ENCODE measurements around the gene ZNF275. TPM values are rescaled to one million over a fixed set of nuclear protein-coding genes. Genes with fewer than 3 reads are reported as not detected.

The ZNF275 gene
- total RNA-seq, 2 donors from 2014 or later = 5.2 to 6.2 TPM

GRCh38 chrX:153347530-153347929 is 13.6 kb downstream of the ZNF275 start:
- ATAC-seq (no peak), DNase-seq (no peak)
- intact Hi-C loops (cut with DNase I, micrococcal nuclease) = no loop called here

DNA sequence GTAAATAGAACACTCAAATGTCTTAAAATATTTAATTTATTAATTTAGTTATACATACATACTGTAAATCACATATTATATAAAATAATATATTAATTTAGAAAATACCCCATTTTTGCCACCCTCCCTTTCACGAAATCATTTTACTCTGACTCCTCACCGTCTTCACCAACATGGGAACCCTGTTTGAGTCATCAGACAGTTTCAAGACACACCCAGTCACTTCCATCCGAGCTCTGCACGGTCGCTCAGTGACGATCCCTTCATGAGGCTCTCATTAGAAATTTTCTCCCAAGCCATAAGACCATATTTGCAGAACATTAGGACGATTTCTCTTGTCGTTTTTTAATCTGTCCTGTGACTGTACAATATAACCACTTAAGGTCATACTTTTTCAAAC is 14.5 kb downstream of the ZNF275 start:
- DNase-seq (no peak), ATAC-seq (no peak)
- intact Hi-C loops (cut with DNase I, micrococcal nuclease) = no loop called here

DNA sequence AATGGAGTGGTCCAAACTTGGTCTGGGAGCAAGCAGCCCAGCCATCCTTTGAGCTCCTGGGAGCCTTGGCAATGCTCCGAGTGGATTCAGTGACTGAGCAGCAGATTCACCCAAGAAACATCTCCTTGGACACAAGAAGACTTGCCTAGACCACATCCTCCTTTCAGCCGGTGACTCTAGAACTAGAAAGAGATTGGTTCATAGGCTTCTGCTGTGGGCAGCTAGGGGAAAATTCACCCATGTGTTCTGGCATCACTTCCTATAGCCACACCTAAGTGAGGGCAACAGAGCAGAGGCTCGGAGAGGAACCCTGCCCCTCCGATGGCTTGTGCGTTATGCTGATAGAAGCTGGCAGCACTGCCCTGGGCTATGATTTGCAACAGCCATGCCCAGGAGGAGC is 16.0 kb downstream of the ZNF275 start:
- ATAC-seq (no peak), DNase-seq (no peak)
- intact Hi-C loops (cut with DNase I, micrococcal nuclease) = no loop called here

GRCh38 chrX:153351981-153352380 is 18.0 kb downstream of the ZNF275 start:
- intact Hi-C loops (cut with DNase I, micrococcal nuclease) = no loop called here

DNA sequence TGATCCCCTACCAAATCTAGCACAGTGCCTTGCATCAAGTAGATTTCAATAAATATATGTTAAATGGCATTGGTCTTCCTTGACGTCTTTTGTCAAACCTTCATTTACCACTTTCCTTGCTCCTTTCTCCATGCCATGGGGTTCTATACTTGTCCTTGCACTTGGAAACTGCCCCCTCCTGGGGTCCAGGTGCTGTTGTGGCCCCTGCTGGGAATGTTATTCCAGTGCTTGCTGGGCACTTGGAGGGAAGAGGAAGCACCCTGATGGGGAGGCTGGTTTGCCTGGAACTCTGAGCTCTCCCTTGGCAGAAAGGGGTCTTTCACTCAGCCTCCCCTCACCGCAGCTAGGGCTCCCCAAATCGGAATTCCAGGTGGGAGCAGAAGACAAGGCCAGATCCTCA is 18.9 kb downstream of the ZNF275 start:
- DNase-seq (no peak), ATAC-seq (no peak)
- intact Hi-C loops (cut with DNase I, micrococcal nuclease) = no loop called here

More at GRCh38 chrX:153351981-153352380, 18.0 kb downstream of the ZNF275 start:
- ATAC-seq (no peak), DNase-seq (no peak)

DNA sequence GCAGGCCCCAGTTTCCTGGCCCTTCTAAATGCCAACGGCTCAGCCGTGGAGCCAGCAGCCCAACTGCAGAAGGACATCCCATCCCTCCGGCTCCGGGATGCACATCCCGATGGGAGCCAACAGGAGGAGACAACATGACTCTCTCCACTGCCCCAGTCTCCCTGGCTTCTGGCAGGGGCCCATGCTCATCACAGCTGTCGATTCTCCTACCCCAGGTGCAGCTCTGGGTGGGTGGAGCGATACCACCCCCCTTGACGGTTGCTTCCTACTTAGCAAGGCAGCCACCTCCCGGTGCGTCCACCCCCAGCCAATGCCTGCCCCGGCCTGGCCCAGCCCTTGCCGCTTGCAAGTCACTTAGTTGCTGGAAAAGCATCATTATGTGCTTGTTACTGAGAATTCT is 19.5 kb downstream of the ZNF275 start:
- DNase-seq (no peak), ATAC-seq (no peak)
- intact Hi-C loops (cut with DNase I, micrococcal nuclease) = no loop called here

GRCh38 chrX:153357877-153358276 is 23.9 kb downstream of the ZNF275 start:
- ATAC-seq (no peak), DNase-seq (no peak)
- intact Hi-C loops (cut with DNase I, micrococcal nuclease) = no loop called here

DNA sequence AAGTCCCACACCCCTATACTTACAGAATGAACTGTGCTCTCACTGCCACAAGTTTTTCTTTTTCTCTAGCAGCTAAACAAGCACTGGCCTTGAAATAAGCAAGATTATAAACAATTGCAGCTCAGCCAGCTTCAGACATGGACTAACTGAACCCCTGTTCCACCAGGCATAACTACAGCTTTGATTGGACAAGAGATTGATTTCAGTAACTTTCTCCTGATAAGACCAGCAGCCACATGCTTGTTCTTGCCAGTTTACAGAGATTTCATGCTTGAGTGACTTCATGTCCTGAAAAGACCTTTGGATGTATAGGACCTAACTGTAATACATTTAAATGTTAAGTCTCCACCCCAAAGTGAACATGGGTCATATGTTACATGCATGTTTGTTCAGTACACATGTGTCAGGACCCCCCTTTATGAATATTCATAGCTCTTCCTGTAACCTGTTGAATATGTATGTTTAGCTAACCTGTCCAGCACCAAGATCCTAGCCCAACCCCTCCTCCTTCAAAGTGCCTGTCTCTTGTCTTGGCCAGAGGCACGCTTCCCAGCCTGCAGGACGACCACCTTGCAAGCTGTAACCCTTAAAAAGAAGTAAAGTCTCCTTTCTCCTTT is 27.9 kb downstream of the ZNF275 start:
- ATAC-seq (no peak), DNase-seq (no peak)
- intact Hi-C loops (cut with DNase I, micrococcal nuclease) = no loop called here

DNA sequence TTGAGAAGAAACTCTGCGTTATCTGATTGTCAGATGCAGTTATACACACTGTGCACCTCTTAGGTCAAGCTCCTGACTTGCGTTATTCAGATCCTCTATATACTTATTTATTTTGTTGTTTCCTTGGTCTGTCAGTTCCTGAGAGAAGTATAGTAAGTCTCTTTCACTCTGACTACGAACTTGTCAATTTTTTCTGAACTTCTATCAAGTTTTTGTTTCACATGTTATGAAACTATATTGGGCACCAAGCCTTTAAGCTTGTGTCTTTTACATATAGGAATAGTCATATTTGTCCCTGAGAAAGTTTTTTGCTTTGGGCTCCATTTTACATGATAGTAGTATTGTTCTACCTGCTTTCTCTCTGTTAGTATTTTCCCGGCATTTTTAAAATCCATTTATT is 31.7 kb downstream of the ZNF275 start:
- no peak for ATAC-seq
- no peak for DNase-seq
- intact Hi-C loops (cut with DNase I, micrococcal nuclease) = no loop called here

DNA sequence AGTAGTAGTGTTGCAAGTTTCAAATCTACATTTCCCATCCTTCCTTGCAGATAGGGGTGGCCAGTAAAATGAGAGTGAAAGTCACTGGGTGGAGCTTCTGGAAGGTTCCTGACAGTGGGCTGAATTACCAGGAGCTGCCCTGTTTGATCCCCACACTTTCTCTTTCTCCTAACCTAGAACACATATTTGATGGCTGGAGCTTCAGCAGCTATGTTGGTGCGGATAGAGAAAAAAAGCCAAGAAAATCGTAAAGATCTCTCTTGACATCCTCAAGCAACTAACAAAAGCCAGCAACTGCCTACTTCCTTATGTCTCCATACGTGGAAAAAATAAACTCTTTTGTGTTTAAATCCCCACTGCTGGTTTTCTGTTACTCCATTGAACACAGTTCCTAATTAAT is 32.2 kb downstream of the ZNF275 start:
- DNase-seq = no peak
- intact Hi-C loops (cut with DNase I, micrococcal nuclease) = no loop called here
- no peak for ATAC-seq

GRCh38 chrX:153366878-153367538 is 33.1 kb downstream of the ZNF275 start:
- intact Hi-C loops (cut with DNase I, micrococcal nuclease) = no loop called here
- DNase-seq (no peak), ATAC-seq (no peak)

GRCh38 chrX:153370293-153371055 is 36.5 kb downstream of the ZNF275 start:
- intact Hi-C loops (cut with DNase I, micrococcal nuclease) = no loop called here
- DNase-seq = no peak
- no peak for ATAC-seq

- intact Hi-C loops (cut with DNase I, micrococcal nuclease) = no loop called here
- no peak for ATAC-seq
- DNase-seq = no peak
Observed at GRCh38 chrX:153371256-153371655, 37.3 kb downstream of the ZNF275 start.

GRCh38 chrX:153372949-153373348 is 39.0 kb downstream of the ZNF275 start:
- ATAC-seq (no peak), DNase-seq (no peak)
- intact Hi-C loops (cut with DNase I, micrococcal nuclease) = no loop called here

DNA sequence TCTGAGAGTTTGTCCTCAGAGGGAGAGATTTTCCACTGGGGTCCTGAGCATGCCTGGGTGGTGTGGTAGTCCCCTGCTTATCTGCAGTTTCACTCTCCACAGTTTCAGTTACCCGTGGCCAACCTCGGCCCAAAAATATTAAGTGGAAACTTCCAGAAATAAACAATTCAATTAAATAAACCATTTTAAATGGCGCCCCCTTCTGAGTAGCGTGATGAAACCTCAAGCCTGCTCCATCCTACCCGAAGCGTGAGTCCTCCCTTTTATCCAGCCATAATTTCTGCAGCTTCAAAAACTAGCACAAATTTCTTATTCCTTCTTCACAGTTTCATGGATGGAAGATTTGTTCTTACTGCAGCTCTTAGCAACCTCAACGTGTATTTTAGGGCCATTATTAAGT is 40.5 kb downstream of the ZNF275 start:
- ATAC-seq (no peak), DNase-seq (no peak)
- intact Hi-C loops (cut with DNase I, micrococcal nuclease) = no loop called here

- intact Hi-C loops (cut with DNase I, micrococcal nuclease) = no loop called here
- ATAC-seq = no peak
- DNase-seq = no peak
Observed at GRCh38 chrX:153375571-153375970, 41.6 kb downstream of the ZNF275 start.

DNA sequence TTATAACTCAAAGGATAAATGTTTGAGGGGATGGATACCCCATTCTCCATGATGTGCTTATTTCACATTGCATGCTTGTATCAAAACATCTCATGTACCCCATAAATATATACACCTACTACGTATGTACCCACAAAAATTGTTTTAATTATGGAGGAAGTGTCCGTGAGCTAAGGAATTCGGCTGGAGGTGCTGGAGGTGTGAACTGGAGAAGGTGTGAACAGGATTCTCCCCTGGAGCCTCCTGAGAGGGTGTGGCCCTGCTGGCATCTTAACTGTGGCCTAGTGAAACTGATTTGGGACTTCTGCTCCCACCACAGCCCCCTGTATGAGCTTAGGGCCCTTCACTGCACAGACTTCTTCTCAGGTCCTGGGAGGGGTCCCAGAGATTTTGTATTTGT is 43.8 kb downstream of the ZNF275 start:
- DNase-seq (no peak), ATAC-seq (no peak)
- intact Hi-C loops (cut with DNase I, micrococcal nuclease) = no loop called here

DNA sequence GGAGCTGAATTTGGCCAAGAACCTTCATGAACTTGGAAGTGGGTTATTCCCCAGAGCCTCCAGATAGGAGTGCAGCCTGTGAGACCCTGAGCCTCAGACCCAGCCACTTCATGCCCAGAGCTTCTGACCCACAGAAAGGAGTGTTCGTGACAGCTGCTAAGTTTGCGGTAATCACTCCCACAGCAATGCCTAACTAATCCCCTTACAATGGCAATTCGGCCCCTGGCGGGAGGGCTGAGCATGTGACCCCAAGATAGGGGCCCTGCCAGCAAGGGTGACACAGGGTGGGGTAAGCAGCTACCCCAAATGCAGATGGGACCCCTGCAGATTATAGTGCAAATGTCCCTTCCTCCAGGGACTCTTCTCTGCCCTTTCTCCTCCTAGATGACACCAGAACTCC is 44.7 kb downstream of the ZNF275 start:
- no peak for ATAC-seq
- DNase-seq = no peak
- intact Hi-C loops (cut with DNase I, micrococcal nuclease) = no loop called here

GRCh38 chrX:153379508-153379907 is 45.6 kb downstream of the ZNF275 start:
- ATAC-seq = no peak
- intact Hi-C loops (cut with DNase I, micrococcal nuclease) = no loop called here
- no peak for DNase-seq

DNA sequence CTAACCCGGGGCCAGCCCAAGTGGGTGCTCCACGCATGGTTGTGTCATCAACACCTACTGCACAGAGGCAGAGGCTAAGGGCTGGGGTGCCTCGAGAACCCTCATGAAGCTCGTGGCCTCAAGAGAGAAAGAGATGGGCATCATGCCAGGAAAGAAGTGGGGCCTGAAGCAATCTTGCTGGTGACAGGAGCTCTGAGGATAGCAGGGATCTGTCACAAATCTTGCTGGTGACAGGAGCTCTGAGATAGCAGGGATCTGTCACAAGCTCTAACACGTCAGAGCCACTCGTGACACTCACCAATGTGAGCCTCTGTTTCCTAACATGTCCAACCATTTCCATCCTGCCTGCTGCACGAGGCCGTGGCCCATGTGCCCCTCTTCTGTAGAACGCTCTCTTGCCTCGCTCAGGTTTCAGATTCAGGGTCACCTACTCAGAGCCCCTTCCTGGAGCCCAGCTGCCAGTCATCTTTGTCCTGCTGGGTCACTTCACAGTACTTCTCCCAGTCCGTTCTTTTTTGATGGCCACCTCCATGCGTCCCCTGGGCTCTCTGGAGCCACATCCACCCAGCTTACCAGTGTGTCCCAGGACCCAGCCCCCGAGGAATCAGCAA is 46.1 kb downstream of the ZNF275 start:
- no peak for DNase-seq
- intact Hi-C loops (cut with DNase I, micrococcal nuclease) = no loop called here
- ATAC-seq = no peak

Measured in left colon (tissue), 2 donors.